CD8-positive, alpha-beta memory T cell (primary cell): ENCODE results near the gene FAM168A. TPM values are rescaled to one million over a fixed set of nuclear protein-coding genes. Genes with fewer than 3 reads are reported as not detected.

Source experiments
- CTCF ChIA-PET: fragments of 350-600 bp; sonication (Branson Sonifier 250); formaldehyde crosslinking; loops from one replicate; lab custom pipeline; 2021; ENCODE audit warnings: antibody characterized with exemption; lab: Charles Lee
- POLR2A ChIA-PET: fragments of 350-600 bp; sonication (Branson Sonifier 250); formaldehyde crosslinking; loops from one replicate; lab custom pipeline; 2021; ENCODE audit warnings: antibody characterized with exemption; lab: Charles Lee
- DNase-seq, 5 donors: peaks; one replicate each; pipeline versions ENCODE4 v3.0.0 to v3.0.0-alpha.2; 2020 to 2022; ENCODE audit warnings: mixed read lengths in 1 of 5
- H3K27ac ChIP-seq: one replicate; pipeline ENCODE4 v1.7.0; 2013; ENCODE audit warnings: low read depth, mild to moderate bottlenecking, low read length, moderate library complexity
- H3K27me3 ChIP-seq: 2 replicates; pipeline ENCODE4 v1.7.0; 2013; ENCODE audit warnings: low read length, mild to moderate bottlenecking; ENCODE audit not compliant: insufficient read depth, poor library complexity, severe bottlenecking
- H3K36me3 ChIP-seq: 2 replicates; pipeline ENCODE4 v1.7.0; 2013; ENCODE audit warnings: mild to moderate bottlenecking, low read length, moderate library complexity; ENCODE audit not compliant: insufficient read depth
- H3K4me1 ChIP-seq: 2 replicates; pipeline ENCODE4 v1.7.0; 2013; ENCODE audit warnings: mild to moderate bottlenecking, low read length, moderate library complexity; ENCODE audit not compliant: insufficient read depth
- H3K4me3 ChIP-seq: 2 replicates; pipeline ENCODE4 v1.7.0; 2013; ENCODE audit warnings: mild to moderate bottlenecking, low read length
- H3K9me3 ChIP-seq: 2 replicates; pipeline ENCODE4 v1.7.0; 2013; ENCODE audit warnings: mild to moderate bottlenecking, low read length
- H3K27ac Mint-ChIP-seq, 8 donors: one replicate each; pipeline ENCODE4 v1.8.0; 2020 to 2021; ENCODE audit warnings: mixed read lengths in 8 of 8, mild to moderate bottlenecking in 6 of 8, inconsistent platforms in 3 of 8, moderate library complexity in 3 of 8
- H3K27me3 Mint-ChIP-seq, 2 donors: one replicate each; pipeline ENCODE4 v1.8.0; 2020 to 2021; ENCODE audit warnings: mixed read lengths in 2 of 2, mild to moderate bottlenecking in 1 of 2, moderate library complexity in 1 of 2
- H3K36me3 Mint-ChIP-seq, 3 donors: one replicate each; pipeline ENCODE4 v1.8.0; 2020 to 2021; ENCODE audit warnings: mixed read lengths in 3 of 3, inconsistent platforms in 1 of 3, mild to moderate bottlenecking in 1 of 3
- H3K4me1 Mint-ChIP-seq, 3 donors: one replicate each; pipeline ENCODE4 v1.8.0; 2020 to 2021; ENCODE audit warnings: mixed read lengths in 3 of 3, inconsistent platforms in 1 of 3, mild to moderate bottlenecking in 1 of 3
- H3K4me3 Mint-ChIP-seq, 7 donors: one replicate each; pipeline ENCODE4 v1.8.0; 2020 to 2021; ENCODE audit warnings: mixed read lengths in 7 of 7, mild to moderate bottlenecking in 6 of 7, moderate library complexity in 4 of 7, inconsistent platforms in 2 of 7
- H3K9me3 Mint-ChIP-seq, 5 donors: one replicate each; pipeline ENCODE4 v1.8.0; 2020 to 2022; ENCODE audit warnings: mixed read lengths in 5 of 5, mild to moderate bottlenecking in 3 of 5, moderate library complexity in 2 of 5, inconsistent platforms in 1 of 5
- polyA plus RNA-seq: library from polyadenylated mRNA; unstranded; fragments of 300-500 nt; fragmentation: Illumina TruSeq; gene quantifications from one replicate; pipeline ENCODE4 v1.2.3, GENCODE V29; 2021
- total RNA-seq, 2 experiments: library from RNA; stranded (reverse); gene quantifications; one replicate each; pipeline ENCODE4 v1.2.3, GENCODE V29; 2021

FAM168A gene
- total and polyA plus RNA-seq, 3 experiments from 2014 or later, result 2.5 to 13.1 (median 11.7) TPM

DNA sequence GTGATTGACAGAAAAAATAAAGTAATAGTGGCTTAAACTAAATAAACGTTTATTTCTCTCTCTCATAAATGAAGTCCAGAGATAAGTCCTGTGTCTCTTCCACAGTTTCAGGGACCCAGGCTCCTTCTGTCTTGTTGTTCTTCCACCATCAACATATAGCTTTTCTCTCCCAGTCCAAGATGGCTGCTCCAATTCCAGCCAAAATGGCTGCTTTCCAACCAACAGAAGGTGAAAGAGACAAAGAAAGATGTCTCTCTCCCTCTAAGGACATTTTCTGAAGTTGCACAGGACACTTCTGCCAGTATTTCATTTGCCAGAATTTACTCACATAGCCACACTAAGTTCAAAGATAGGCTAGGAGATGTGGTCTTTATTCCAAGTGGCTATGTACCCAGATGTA is 39.1 kb upstream of the FAM168A start:
- H3K4me1 Mint-ChIP-seq, result peaks cover 0 to 5% (median 0%) of the 10 kb centered on the region in 3 donors
- no peak overlapping the region for H3K27ac Mint-ChIP-seq
- peaks cover 2 to 12% of the 10 kb centered on the region in 2 donors for H3K27me3 Mint-ChIP-seq
- no peak overlapping the region for H3K4me3 Mint-ChIP-seq
- H3K9me3 Mint-ChIP-seq, result no peaks in the 10 kb centered on the region
- no peak overlapping the region for H3K27ac ChIP-seq
- no peak overlapping the region for H3K4me3 ChIP-seq
- no peak for DNase-seq
- ChIA-PET CTCF (interaction anchor here (0.9 to 6.3 kb wide), 2 partner anchors 12 to 23 kb away, joined by 3 to 28 read pairs; no protein-coding TSS in a partner anchor), POLR2A (no interaction called here)
- peaks cover 12% of the 10 kb centered on the region for H3K4me1 ChIP-seq
- H3K9me3 ChIP-seq, result no peaks in the 10 kb centered on the region
- no peaks in the 10 kb centered on the region for H3K36me3 Mint-ChIP-seq
- H3K36me3 ChIP-seq, result no peaks in the 10 kb centered on the region
- H3K27me3 ChIP-seq, result no peaks in the 10 kb centered on the region

DNA sequence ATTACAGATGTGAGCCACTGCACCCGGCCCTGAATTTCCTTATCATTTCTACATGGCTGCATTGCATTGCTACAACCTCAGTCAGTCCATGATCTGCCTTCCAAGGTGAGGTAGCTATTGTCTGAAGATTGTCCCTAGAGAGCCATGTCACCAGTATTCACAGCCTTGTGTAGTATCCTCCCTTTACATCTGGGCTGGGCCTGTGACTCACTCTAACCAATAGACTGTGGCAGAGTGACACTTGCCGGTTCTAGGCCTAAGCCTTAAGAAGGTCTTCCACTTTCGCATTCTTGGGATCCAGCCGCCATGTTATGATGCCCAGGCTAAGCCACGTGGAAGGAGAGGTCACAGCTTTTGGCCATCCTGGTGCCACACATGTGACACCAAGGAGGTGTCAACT is 38.3 kb upstream of the FAM168A start:
- no peaks in the 10 kb centered on the region for H3K27me3 ChIP-seq
- H3K27ac ChIP-seq, result no peak overlapping the region
- Mint-ChIP-seq H3K36me3 (no peaks in the 10 kb centered on the region), H3K27me3 (peaks cover 2 to 12% of the 10 kb centered on the region in 2 donors), H3K4me1 (peaks cover 0 to 5% (median 0%) of the 10 kb centered on the region in 3 donors), H3K4me3 (no peak overlapping the region), H3K27ac (peak overlapping the region in 1 of 8 donors; percentile 21), H3K9me3 (no peaks in the 10 kb centered on the region)
- ChIA-PET CTCF (interaction anchor here (6.3 kb wide), 1 partner anchor 11 kb away, joined by 28 read pairs; no protein-coding TSS in a partner anchor), POLR2A (no interaction called here)
- no peaks in the 10 kb centered on the region for H3K9me3 ChIP-seq
- DNase-seq, result no peak
- no peak overlapping the region for H3K4me3 ChIP-seq
- H3K4me1 ChIP-seq, result peaks cover 12% of the 10 kb centered on the region
- H3K36me3 ChIP-seq, result no peaks in the 10 kb centered on the region

DNA sequence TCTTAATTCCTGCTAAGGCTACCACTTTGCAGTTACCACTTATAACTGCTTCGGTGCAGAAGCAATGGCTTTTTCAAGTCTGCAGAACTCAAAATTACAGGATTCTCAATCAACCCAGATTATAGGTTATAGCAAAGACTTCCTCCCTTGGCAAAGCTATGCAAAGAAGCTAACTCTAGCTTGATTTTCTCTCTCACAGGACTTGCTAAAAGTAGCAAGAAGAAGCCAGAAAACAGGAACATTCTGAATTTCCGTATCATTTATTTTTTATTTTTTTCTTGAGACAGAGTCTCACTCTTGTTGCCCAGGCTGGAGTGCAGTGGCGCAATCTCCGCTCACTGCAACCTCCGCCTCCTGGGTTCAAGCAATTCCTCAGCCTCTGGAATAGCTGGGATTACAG is 37.8 kb upstream of the FAM168A start:
- POLR2A ChIA-PET, result no interaction called here
- peaks cover 0 to 5% (median 0%) of the 10 kb centered on the region in 3 donors for H3K4me1 Mint-ChIP-seq
- no peaks in the 10 kb centered on the region for H3K9me3 ChIP-seq
- H3K9me3 Mint-ChIP-seq, result no peaks in the 10 kb centered on the region
- no peaks in the 10 kb centered on the region for H3K36me3 ChIP-seq
- H3K27me3 ChIP-seq, result no peaks in the 10 kb centered on the region
- H3K4me3 ChIP-seq, result no peak overlapping the region
- no peak overlapping the region for H3K27ac Mint-ChIP-seq
- CTCF ChIA-PET, result interaction anchor here (6.3 kb wide), 1 partner anchor 11 kb away, joined by 28 read pairs; no protein-coding TSS in a partner anchor
- H3K4me3 Mint-ChIP-seq, result no peak overlapping the region
- peaks cover 12% of the 10 kb centered on the region for H3K4me1 ChIP-seq
- no peak overlapping the region for H3K27ac ChIP-seq
- no peaks in the 10 kb centered on the region for H3K36me3 Mint-ChIP-seq
- peaks cover 2 to 12% of the 10 kb centered on the region in 2 donors for H3K27me3 Mint-ChIP-seq
- DNase-seq, result no peak

DNA sequence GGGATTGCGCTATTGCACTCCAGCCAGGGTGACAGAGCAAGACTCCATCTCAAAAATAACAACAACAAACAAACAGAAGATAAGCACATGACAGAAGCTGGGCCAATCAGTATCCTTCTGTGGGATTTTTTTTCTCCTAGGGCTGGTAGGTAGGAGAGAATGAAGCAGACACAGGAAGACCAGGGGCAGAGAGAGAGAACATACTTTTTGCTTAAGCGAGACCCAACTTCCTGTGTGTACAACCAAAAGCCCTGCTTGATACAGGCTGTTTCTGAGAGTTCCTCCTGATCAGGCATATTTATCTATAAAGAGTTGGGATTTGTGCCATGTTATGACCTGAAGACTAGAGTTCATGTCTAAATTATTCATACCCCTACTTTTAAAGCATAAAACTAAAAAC is 36.1 kb upstream of the FAM168A start:
- H3K27me3 Mint-ChIP-seq, result peaks cover 0 to 4% of the 10 kb centered on the region in 2 donors
- no peaks in the 10 kb centered on the region for H3K9me3 Mint-ChIP-seq
- H3K36me3 Mint-ChIP-seq, result no peaks in the 10 kb centered on the region
- ChIA-PET POLR2A (interaction anchor here (0.6 kb wide), 1 partner anchor 266 kb away, joined by 3 read pairs; no protein-coding TSS in a partner anchor), CTCF (interaction anchor here (6.3 kb wide), 1 partner anchor 9 kb away, joined by 28 read pairs; no protein-coding TSS in a partner anchor)
- no peak overlapping the region for H3K4me3 ChIP-seq
- peaks cover 12% of the 10 kb centered on the region for H3K4me1 ChIP-seq
- no peaks in the 10 kb centered on the region for H3K27me3 ChIP-seq
- H3K4me1 Mint-ChIP-seq, result peaks cover 0 to 5% (median 0%) of the 10 kb centered on the region in 3 donors
- H3K9me3 ChIP-seq, result no peaks in the 10 kb centered on the region
- no peak overlapping the region for H3K4me3 Mint-ChIP-seq
- H3K27ac Mint-ChIP-seq, result peak overlapping the region in 1 of 8 donors; percentile 51
- peak in 1 of 5 donors; percentile 16 for DNase-seq
- no peak overlapping the region for H3K27ac ChIP-seq
- no peaks in the 10 kb centered on the region for H3K36me3 ChIP-seq

DNA sequence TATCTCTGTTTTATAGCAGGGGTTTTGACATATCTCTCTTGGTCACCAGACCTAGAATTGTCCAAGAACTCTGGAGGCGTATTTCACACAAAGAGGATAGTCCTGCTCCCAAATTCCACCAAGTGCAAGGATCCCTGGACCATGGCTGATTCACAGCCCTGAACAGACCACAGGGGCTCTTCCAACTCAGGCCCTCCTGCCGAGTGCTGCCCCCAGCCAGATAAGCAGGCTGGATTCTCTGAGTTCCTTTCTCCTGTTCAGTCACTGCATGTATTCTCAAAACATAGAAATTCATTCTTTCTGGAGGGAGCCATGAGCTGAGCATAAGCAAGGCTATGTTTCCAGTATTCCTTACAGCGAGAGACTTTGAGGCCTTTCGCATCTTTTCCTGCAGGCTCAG is 35.1 kb upstream of the FAM168A start:
- POLR2A ChIA-PET, result no interaction called here
- peaks cover 12% of the 10 kb centered on the region for H3K4me1 ChIP-seq
- H3K27me3 Mint-ChIP-seq, result peaks cover 1 to 4% of the 10 kb centered on the region in 2 donors
- H3K4me3 Mint-ChIP-seq, result no peak overlapping the region
- no peaks in the 10 kb centered on the region for H3K36me3 Mint-ChIP-seq
- no peaks in the 10 kb centered on the region for H3K9me3 Mint-ChIP-seq
- peaks cover 0 to 5% (median 0%) of the 10 kb centered on the region in 3 donors for H3K4me1 Mint-ChIP-seq
- no peak for DNase-seq
- no peak overlapping the region for H3K4me3 ChIP-seq
- H3K27ac Mint-ChIP-seq, result no peak overlapping the region
- H3K27me3 ChIP-seq, result no peaks in the 10 kb centered on the region
- no peaks in the 10 kb centered on the region for H3K9me3 ChIP-seq
- CTCF ChIA-PET, result interaction anchor here (0.8 to 6.3 kb wide), 2 partner anchors 8 to 29 kb away, joined by 3 to 28 read pairs; no protein-coding TSS in a partner anchor
- no peak overlapping the region for H3K27ac ChIP-seq
- H3K36me3 ChIP-seq, result no peaks in the 10 kb centered on the region

DNA sequence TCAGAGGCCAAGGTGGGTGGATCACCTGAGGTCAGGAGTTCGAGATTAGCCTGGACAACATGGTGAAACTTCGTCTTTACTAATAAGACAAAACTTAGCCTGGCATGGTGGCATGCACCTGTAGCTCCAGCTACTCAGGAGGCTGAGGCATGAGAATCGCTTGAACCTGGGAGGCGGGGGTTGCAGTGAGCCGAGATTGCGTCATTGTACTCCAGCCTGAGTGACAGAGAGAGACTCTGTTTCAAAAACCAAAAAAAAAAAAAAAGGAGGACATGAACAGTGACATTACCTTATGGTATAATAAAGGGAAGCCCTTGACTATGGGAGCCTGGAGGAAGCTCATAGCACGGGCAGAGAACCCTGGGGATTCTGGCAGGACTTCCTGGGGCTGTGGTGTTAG is 32.0 kb upstream of the FAM168A start:
- DNase-seq, result no peak
- Mint-ChIP-seq H3K27me3 (peaks cover 0 to 4% of the 10 kb centered on the region in 2 donors), H3K36me3 (no peaks in the 10 kb centered on the region), H3K27ac (no peak overlapping the region), H3K9me3 (no peaks in the 10 kb centered on the region), H3K4me3 (no peak overlapping the region), H3K4me1 (peaks cover 2 to 5% (median 3%) of the 10 kb centered on the region in 3 donors)
- H3K27ac ChIP-seq, result no peak overlapping the region
- H3K27me3 ChIP-seq, result peaks cover 4% of the 10 kb centered on the region
- no peaks in the 10 kb centered on the region for H3K36me3 ChIP-seq
- H3K4me1 ChIP-seq, result peaks cover 10% of the 10 kb centered on the region
- H3K4me3 ChIP-seq, result no peak overlapping the region
- CTCF ChIA-PET, result interaction anchor here (2.9 kb wide), 1 partner anchor 31 kb away, joined by 14 read pairs; no protein-coding TSS in a partner anchor
- POLR2A ChIA-PET, result no interaction called here
- H3K9me3 ChIP-seq, result no peaks in the 10 kb centered on the region

DNA sequence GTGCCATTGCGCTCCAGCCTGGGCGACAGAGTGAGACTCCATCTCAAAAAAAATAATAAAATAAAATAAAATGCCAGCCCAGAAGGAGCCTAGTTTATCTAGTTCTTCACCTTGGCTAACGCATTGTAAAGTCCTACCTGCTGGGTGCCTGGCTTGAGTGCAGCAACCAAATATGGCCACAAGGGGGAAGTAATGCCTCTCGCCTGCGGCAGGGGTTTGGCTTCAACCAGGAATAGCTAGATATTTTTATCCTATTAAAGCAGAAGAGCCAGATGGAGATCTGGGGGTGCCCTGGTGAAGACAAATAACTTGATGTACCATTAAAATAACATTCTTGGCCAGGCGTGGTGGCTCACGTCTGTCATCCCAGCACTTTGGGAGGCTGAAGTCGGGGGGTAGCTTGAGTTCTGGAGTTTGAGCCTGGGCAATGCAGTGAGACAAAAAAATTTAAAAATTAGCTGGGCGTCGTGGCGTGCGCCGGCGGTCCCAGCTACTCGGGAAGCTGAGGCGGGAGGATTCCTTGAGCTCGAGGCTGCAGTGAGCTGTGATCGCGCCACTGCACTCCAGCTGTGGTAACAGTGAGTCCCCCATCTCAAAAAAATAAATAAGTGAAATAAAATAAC is 27.9 kb upstream of the FAM168A start:
- H3K9me3 Mint-ChIP-seq, result no peaks in the 10 kb centered on the region
- peaks cover 11 to 26% of the 10 kb centered on the region in 2 donors for H3K27me3 Mint-ChIP-seq
- peak; percentile 55 to 76 (median 62) for DNase-seq
- Histone ChIP-seq H3K36me3 (no peaks in the 10 kb centered on the region), H3K4me1 (no peaks in the 10 kb centered on the region), H3K27me3 (peaks cover 5% of the 10 kb centered on the region), H3K4me3 (no peak overlapping the region), H3K27ac (no peak overlapping the region), H3K9me3 (no peaks in the 10 kb centered on the region)
- no peak overlapping the region for H3K27ac Mint-ChIP-seq
- H3K36me3 Mint-ChIP-seq, result no peaks in the 10 kb centered on the region
- H3K4me3 Mint-ChIP-seq, result peak overlapping the region in 1 of 7 donors; percentile 21
- CTCF ChIA-PET, result interaction anchor here (0.6 to 5.4 kb wide), 28 partner anchors 9 to 633 kb away, joined by 3 to 138 read pairs (median 4); partner anchors contain the start of genes PLEKHB1 and RAB6A
- POLR2A ChIA-PET, result interaction anchor here (0.6 to 1.3 kb wide), 2 partner anchors 22 to 136 kb away, joined by 3 read pairs; no protein-coding TSS in a partner anchor
- H3K4me1 Mint-ChIP-seq, result peaks cover 0 to 3% (median 2%) of the 10 kb centered on the region in 3 donors

DNA sequence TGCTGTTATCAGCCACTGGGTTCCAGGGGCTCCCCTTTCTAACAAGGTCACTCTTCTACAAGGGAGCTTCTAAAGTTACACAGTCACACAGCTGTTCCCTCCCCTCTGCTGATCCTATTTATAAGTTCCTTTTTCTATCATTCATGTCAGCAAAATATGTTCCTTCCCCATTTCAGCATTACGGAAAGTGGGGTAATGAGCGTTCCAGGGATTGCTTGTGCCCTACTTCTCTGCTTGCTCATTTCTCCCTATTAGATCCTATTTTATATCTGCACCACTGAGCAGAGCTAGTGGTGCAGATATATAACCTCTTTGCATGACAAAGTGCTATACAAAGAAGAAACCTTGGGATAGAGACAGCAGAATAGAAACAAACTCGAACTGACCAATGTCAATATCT is 25.8 kb upstream of the FAM168A start:
- no peak for DNase-seq
- no peak overlapping the region for H3K27ac Mint-ChIP-seq
- no peaks in the 10 kb centered on the region for H3K36me3 ChIP-seq
- no peaks in the 10 kb centered on the region for H3K4me1 ChIP-seq
- H3K4me3 Mint-ChIP-seq, result no peak overlapping the region
- POLR2A ChIA-PET, result no interaction called here
- no peaks in the 10 kb centered on the region for H3K36me3 Mint-ChIP-seq
- peaks cover 0 to 3% (median 2%) of the 10 kb centered on the region in 3 donors for H3K4me1 Mint-ChIP-seq
- no peak overlapping the region for H3K27ac ChIP-seq
- no peaks in the 10 kb centered on the region for H3K9me3 Mint-ChIP-seq
- CTCF ChIA-PET, result interaction anchor here (0.5 to 5.4 kb wide), 4 partner anchors 10 to 149 kb away, joined by 3 to 138 read pairs (median 17); no protein-coding TSS in a partner anchor
- H3K27me3 Mint-ChIP-seq, result peaks cover 11 to 33% of the 10 kb centered on the region in 2 donors
- H3K4me3 ChIP-seq, result no peak overlapping the region
- peaks cover 5% of the 10 kb centered on the region for H3K27me3 ChIP-seq
- H3K9me3 ChIP-seq, result no peaks in the 10 kb centered on the region
